CD14-positive monocyte (primary cell): Measurements from ENCODE around the gene STX10. TPM values are rescaled to one million over a fixed set of nuclear protein-coding genes. Genes with fewer than 3 reads are reported as not detected.

Experiments
- DNase-seq, 3 donors: peaks; one replicate each; pipeline ENCODE4 v3.0.0-alpha.2; 2011 to 2022
- H2AFZ ChIP-seq: 2 replicates; pipeline ENCODE4 v1.6.0; 2012; ENCODE audit warnings: mild to moderate bottlenecking, low read depth, low read length, inconsistent platforms; ENCODE audit not compliant: insufficient read depth, poor library complexity, severe bottlenecking
- H3K27ac ChIP-seq, 2 donors: 1 replicate in 1 of 2; 2 replicates in 1 of 2; pipeline ENCODE4 v1.5.1; 2012 to 2013; ENCODE audit warnings: low read length in 2 of 2, control low read depth in 1 of 2, inconsistent platforms in 1 of 2, low read depth in 1 of 2, mild to moderate bottlenecking in 1 of 2
- H3K27me3 ChIP-seq, 2 donors: one replicate each; pipeline versions ENCODE4 v1.6.0 to v1.6.1; 2011 to 2013; ENCODE audit warnings: low read length in 2 of 2; ENCODE audit not compliant: control insufficient read depth in 2 of 2, insufficient read depth in 2 of 2
- H3K36me3 ChIP-seq, 2 donors: replicated peaks in 1 of 2; 1 replicate in 1 of 2; 2 replicates in 1 of 2; pipeline versions ENCODE4 v1.5.1 to v1.6.1; 2012 to 2013; ENCODE audit warnings: low read length in 2 of 2, control low read depth in 1 of 2, inconsistent platforms in 1 of 2, mild to moderate bottlenecking in 1 of 2; ENCODE audit not compliant: insufficient read depth in 2 of 2, control insufficient read depth in 1 of 2
- H3K4me1 ChIP-seq, 2 donors: 1 replicate in 1 of 2; 2 replicates in 1 of 2; pipeline versions ENCODE4 v1.5.1 to v1.6.1; 2012 to 2013; ENCODE audit warnings: low read length in 2 of 2, control low read depth in 1 of 2, inconsistent platforms in 1 of 2, mild to moderate bottlenecking in 1 of 2, moderate library complexity in 1 of 2; ENCODE audit not compliant: insufficient read depth in 2 of 2, control insufficient read depth in 1 of 2
- H3K4me2 ChIP-seq: replicated peaks from 2 replicates; pipeline ENCODE3; 2012; ENCODE audit warnings: low read length, moderate library complexity, mild to moderate bottlenecking; ENCODE audit not compliant: poor library complexity, severe bottlenecking; ENCODE audit errors: extremely low read depth
- H3K4me3 ChIP-seq, 3 experiments: fragments of 200-600 bp in 1 of 3; sonication (generic) in 1 of 3; replicated peaks in 1 of 3; 1 replicate in 2 of 3; 2 replicates in 1 of 3; pipeline ENCODE4 v1.5.1; 2011 to 2013; ENCODE audit warnings: low read length in 3 of 3, mild to moderate bottlenecking in 3 of 3, control low read depth in 2 of 3, low read depth in 2 of 3, inconsistent platforms in 1 of 3, moderate library complexity in 1 of 3
- H3K79me2 ChIP-seq: 2 replicates; pipeline ENCODE4 v1.6.0; 2012; ENCODE audit warnings: mild to moderate bottlenecking, control low read depth, inconsistent platforms, low read length, moderate library complexity; ENCODE audit not compliant: insufficient read depth
- H3K9ac ChIP-seq: 2 replicates; pipeline ENCODE4 v1.6.0; 2017; ENCODE audit warnings: low read length, mild to moderate bottlenecking; ENCODE audit not compliant: insufficient read depth, poor library complexity, severe bottlenecking
- H3K9me3 ChIP-seq, 2 donors: replicated peaks in 1 of 2; 1 replicate in 1 of 2; 2 replicates in 1 of 2; pipeline versions ENCODE4 v1.5.1 to v1.6.1; 2012 to 2013; ENCODE audit warnings: low read length in 2 of 2, control low read depth in 1 of 2; ENCODE audit not compliant: control insufficient read depth in 1 of 2, insufficient read depth in 1 of 2
- H4K20me1 ChIP-seq: 2 replicates; pipeline ENCODE4 v1.6.0; 2012; ENCODE audit warnings: mild to moderate bottlenecking, low read length, control low read depth, moderate library complexity; ENCODE audit not compliant: insufficient read depth
- H3K27ac Mint-ChIP-seq, 7 donors: one replicate each; pipeline ENCODE4 v1.8.0; 2020; ENCODE audit warnings: mild to moderate bottlenecking in 7 of 7, mixed read lengths in 7 of 7, moderate library complexity in 6 of 7, inconsistent platforms in 2 of 7
- H3K27me3 Mint-ChIP-seq, 3 donors: one replicate each; pipeline ENCODE4 v1.8.0; 2021 to 2022; ENCODE audit warnings: low read depth in 3 of 3, mild to moderate bottlenecking in 3 of 3, mixed read lengths in 3 of 3, moderate library complexity in 3 of 3, inconsistent platforms in 1 of 3
- H3K36me3 Mint-ChIP-seq, 2 donors: one replicate each; pipeline ENCODE4 v1.8.0; 2020; ENCODE audit warnings: mixed read lengths in 2 of 2, inconsistent platforms in 1 of 2, mild to moderate bottlenecking in 1 of 2
- H3K4me1 Mint-ChIP-seq: one replicate; pipeline ENCODE4 v1.8.0; 2020; ENCODE audit warnings: mild to moderate bottlenecking, mixed read lengths
- H3K4me3 Mint-ChIP-seq, 2 donors: one replicate each; pipeline ENCODE4 v1.8.0; 2020; ENCODE audit warnings: mild to moderate bottlenecking in 2 of 2, mixed read lengths in 2 of 2, moderate library complexity in 1 of 2
- H3K9me3 Mint-ChIP-seq, 7 donors: one replicate each; pipeline ENCODE4 v1.8.0; 2020 to 2022; ENCODE audit warnings: mixed read lengths in 7 of 7, mild to moderate bottlenecking in 6 of 7, moderate library complexity in 6 of 7, inconsistent platforms in 2 of 7
- WGBS: methylation state at CpG from one replicate; pipeline ENCODE4 v1.1.5; 2013; ENCODE audit warnings: missing lambda C conversion rate; ENCODE audit not compliant: insufficient coverage; 5-methylcytosine and 5-hydroxymethylcytosine counted together
- intact Hi-C, 2 donors: fragments of 100-400 bp; cut with micrococcal nuclease; formaldehyde crosslinking; loops; one replicate each; pipeline versions ENCODE4 v1.15.0 to v1.15.1; 2023
- polyA plus RNA-seq, 3 donors: library from polyadenylated mRNA; depleted of rRNA in 1 of 3; unstranded in 2 of 3; stranded (reverse) in 1 of 3; fragments of 300-500 nt in 2 of 3; fragments of >200 nt in 1 of 3; fragmentation: Illumina TruSeq in 2 of 3; gene quantifications; 1 replicate in 2 of 3; 2 replicates in 1 of 3; pipeline ENCODE4 v1.2.3, GENCODE V29; 2012 to 2021
- TF ChIP-seq, protein P1 (sequence below): fragments of 200-600 bp; IDR thresholded peaks from one replicate; pipeline ENCODE4 v1.8.0; 2022; ENCODE audit warnings: antibody characterized with exemption, mild to moderate bottlenecking

STX10 gene
- polyA plus RNA-seq, 3 donors = 158 to 392 (median 172) TPM

DNA sequence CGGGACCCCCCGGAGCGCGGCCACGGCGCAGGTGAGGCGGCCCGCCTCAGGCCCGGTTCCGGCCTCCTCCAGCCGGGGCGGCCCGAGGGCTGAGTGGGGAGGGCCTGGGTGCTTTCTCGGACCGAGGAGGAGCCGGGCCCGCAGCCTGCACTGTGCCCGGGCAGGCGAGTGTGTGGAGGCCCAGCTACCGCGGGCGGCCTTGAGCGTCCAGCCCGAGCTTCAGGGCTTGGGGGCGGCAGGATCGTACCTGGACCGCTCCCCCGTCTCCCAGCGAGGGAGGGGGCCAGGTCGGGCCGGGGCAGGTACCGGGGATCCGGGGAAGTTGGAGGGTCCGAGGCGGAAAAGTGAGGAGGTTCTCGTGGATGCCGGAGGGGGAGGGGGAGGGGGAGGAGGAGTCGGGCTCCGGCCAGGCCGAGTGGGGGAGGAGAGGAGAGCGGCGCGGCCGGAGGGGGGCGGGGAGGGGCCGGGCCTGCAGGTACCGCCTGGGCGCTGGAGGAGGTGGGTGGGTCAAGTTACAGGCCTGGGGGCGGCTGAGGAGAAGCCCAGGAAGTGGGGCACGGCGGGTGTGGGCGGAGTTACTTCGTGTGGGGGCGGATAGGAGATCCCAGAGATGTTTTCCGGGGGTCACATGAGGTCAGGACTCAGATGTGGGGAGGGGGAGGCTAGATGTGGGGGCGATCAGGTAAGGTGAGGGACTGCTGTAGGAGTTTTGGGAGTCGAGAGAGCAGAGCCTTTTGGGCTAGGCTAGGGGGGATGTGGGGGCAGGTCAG is 31.6 kb downstream of the STX10 start:
- peaks cover 55% of the 10 kb centered on the region for H3K4me1 Mint-ChIP-seq

DNA sequence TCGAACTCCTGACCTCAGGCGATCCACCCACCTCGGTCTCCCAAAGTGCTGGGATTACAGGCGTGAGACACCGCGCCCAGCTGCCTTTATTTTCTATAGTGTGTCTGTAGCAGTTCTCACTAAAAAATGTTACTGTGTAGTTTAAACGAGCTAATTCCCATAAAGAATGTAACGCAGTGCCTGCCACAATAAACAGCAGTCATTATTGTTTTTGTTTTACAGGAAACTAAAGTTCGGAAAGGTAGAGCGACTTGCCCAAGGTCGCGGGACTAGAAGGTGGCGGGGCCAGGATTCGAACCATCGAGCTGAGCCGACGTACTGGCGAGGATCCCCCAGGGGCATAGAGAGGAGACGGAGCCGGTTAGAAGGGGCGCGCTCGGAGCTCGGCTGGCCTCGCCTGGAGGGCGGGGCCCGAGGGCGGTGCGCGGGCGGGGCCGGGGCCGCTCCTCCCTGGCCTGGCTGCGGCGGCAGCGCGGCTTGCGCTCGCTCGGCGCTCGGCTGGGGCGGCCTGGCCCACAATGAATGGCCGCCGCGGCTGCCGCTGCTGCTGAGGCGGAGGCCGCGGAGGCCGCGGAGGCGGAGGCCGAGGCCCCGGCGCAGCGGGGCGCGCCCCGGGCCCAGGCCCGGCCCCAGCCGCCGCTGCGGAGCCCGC is 32.3 kb downstream of the STX10 start, which contains the start of gene NACC1:
TSS of gene NACC1 (plus strand) at position 493 of the 652 bp plus-strand sequence. CDS start 16,944 bp downstream, outside the sequence.
- H3K9me3 ChIP-seq = no peaks in the 10 kb centered on the region
- H2AFZ ChIP-seq = peak within 1 kb of the TSS; percentile 89
- peaks cover 40% of the 10 kb centered on the region for H4K20me1 ChIP-seq
- WGBS = 3% methylated on average over 61 of the region's 65 CpGs
- H3K4me1 Mint-ChIP-seq = peaks cover 55% of the 10 kb centered on the region
- peak within 1 kb of the TSS; percentile 83 to 95 (median 89) for H3K27ac Mint-ChIP-seq
- H3K9me3 Mint-ChIP-seq = no peaks in the 10 kb centered on the region
- H3K4me2 ChIP-seq = peak within 1 kb of the TSS; percentile 89
- H3K36me3 ChIP-seq = peaks cover 2 to 21% of the 10 kb centered on the region in 2 donors
- intact Hi-C loops = loop anchor here in 1 of 2 donors (5.0 kb wide), 1 partner anchor 34 kb away; the partner anchor contains the start of genes IER2 and STX10
- TF ChIP-seq, protein P1, sequence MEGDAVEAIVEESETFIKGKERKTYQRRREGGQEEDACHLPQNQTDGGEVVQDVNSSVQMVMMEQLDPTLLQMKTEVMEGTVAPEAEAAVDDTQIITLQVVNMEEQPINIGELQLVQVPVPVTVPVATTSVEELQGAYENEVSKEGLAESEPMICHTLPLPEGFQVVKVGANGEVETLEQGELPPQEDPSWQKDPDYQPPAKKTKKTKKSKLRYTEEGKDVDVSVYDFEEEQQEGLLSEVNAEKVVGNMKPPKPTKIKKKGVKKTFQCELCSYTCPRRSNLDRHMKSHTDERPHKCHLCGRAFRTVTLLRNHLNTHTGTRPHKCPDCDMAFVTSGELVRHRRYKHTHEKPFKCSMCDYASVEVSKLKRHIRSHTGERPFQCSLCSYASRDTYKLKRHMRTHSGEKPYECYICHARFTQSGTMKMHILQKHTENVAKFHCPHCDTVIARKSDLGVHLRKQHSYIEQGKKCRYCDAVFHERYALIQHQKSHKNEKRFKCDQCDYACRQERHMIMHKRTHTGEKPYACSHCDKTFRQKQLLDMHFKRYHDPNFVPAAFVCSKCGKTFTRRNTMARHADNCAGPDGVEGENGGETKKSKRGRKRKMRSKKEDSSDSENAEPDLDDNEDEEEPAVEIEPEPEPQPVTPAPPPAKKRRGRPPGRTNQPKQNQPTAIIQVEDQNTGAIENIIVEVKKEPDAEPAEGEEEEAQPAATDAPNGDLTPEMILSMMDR = no peak
- no peaks in the 10 kb centered on the region for H3K27me3 ChIP-seq
- peak within 1 kb of the TSS; percentile 82 to 98 (median 92) for H3K4me3 ChIP-seq
- peaks cover 0 to 3% (median 0%) of the 10 kb centered on the region in 3 donors for H3K27me3 Mint-ChIP-seq
- H3K79me2 ChIP-seq = peaks cover 61% of the 10 kb centered on the region
- peak; percentile 66 to 80 (median 77) for DNase-seq
- H3K27ac ChIP-seq = peak within 1 kb of the TSS; percentile 9 to 70
- H3K36me3 Mint-ChIP-seq = peaks cover 15 to 23% of the 10 kb centered on the region in 2 donors
- peak within 1 kb of the TSS; percentile 91 to 95 for H3K4me3 Mint-ChIP-seq
- peak within 1 kb of the TSS; percentile 85 for H3K9ac ChIP-seq
- peaks cover 37 to 50% of the 10 kb centered on the region in 2 donors for H3K4me1 ChIP-seq

More for the DNA sequence above, 31.6 kb downstream of the STX10 start:
- peak overlapping the region in 1 of 2 donors; percentile 70 for H3K27ac ChIP-seq
- peaks cover 16 to 22% of the 10 kb centered on the region in 2 donors for H3K36me3 Mint-ChIP-seq
- H4K20me1 ChIP-seq = peaks cover 47% of the 10 kb centered on the region
- WGBS = under 1% methylated on average over 55 of the region's 57 CpGs
- DNase-seq = no peak
- peak overlapping the region; percentile 85 for H3K9ac ChIP-seq
- H3K9me3 Mint-ChIP-seq = no peaks in the 10 kb centered on the region
- peaks cover 68% of the 10 kb centered on the region for H3K79me2 ChIP-seq
- peak overlapping the region; percentile 76 to 82 for H3K4me3 Mint-ChIP-seq
- H3K36me3 ChIP-seq = peaks cover 0 to 23% of the 10 kb centered on the region in 2 donors
- intact Hi-C loops = loop anchor here in 1 of 2 donors (5.0 kb wide), 1 partner anchor 34 kb away; the partner anchor contains the start of genes IER2 and STX10
- H3K27ac Mint-ChIP-seq = peak overlapping the region in 5 of 7 donors; percentile 46 to 84 (median 71)
- peaks cover 0 to 3% (median 0%) of the 10 kb centered on the region in 3 donors for H3K27me3 Mint-ChIP-seq
- H3K4me1 ChIP-seq = peaks cover 37 to 50% of the 10 kb centered on the region in 2 donors
- TF ChIP-seq, protein P1 = no peak
- H3K27me3 ChIP-seq = no peaks in the 10 kb centered on the region
- no peaks in the 10 kb centered on the region for H3K9me3 ChIP-seq
- peak overlapping the region; percentile 78 to 92 (median 92) for H3K4me3 ChIP-seq
- peak overlapping the region; percentile 72 for H2AFZ ChIP-seq
- peak overlapping the region; percentile 89 for H3K4me2 ChIP-seq
